ENCODE data around the gene DVL2. TPM values are rescaled to one million over a fixed set of nuclear protein-coding genes. Genes with fewer than 3 reads are reported as not detected.

DVL2 gene
- total RNA-seq, 1 experiment from 2014 or later, result 75.0 TPM

DNA sequence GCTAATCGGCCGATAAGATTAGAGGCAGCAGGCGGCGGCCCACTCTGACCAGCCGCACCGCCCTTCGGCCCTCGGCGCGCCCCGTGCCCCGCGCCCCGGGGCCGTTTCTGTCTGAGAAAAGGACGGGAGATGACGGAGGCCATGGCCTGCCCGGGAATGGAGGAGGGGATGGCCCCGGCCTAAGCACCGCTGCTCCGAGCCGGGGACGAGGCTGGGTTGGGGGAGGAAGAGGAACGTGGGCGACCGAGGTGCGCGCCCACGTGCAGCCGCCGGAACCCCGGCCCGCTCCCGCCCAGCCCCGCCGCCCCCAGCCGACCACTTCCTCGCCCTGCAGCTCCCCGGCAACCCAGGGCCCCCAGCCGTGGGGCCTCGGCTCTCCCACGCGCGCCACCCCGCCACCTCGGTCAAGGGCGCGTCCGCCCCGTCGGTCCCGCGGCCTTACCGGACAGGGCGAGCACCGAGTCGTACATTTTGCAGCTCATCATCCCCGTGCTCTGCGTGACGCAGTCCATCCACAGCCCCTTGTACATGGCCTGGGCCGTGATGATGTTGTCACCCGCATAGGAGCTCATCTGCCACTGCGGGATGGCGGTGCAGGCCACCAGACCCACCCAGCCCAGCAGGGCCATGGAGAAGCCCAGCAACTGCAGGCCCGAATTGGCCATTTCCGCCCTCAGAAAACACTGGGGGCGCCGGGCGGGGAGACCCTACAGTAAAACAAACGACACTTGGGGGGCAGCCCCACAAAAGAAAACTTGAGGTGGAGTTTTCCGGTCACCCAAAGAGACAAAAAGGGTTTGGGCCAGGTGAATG lies 27.3 kb upstream of the DVL2 start:
- peak; percentile 78 for DNase-seq
- H3K4me3 ChIP-seq (ENCODE audit: insufficient read depth, low read depth, low read length), result peak overlapping the region; percentile 79
- H3K36me3 ChIP-seq (replicated peaks; ENCODE audit: control insufficient read depth, insufficient read depth, low read length), result peaks cover 13% of the 10 kb centered on the region
- peaks cover 22% of the 10 kb centered on the region; the same call in 1 of the 2 replicates for H3K27me3 ChIP-seq (ENCODE audit: control insufficient read depth, insufficient read depth, low read length)

DNA sequence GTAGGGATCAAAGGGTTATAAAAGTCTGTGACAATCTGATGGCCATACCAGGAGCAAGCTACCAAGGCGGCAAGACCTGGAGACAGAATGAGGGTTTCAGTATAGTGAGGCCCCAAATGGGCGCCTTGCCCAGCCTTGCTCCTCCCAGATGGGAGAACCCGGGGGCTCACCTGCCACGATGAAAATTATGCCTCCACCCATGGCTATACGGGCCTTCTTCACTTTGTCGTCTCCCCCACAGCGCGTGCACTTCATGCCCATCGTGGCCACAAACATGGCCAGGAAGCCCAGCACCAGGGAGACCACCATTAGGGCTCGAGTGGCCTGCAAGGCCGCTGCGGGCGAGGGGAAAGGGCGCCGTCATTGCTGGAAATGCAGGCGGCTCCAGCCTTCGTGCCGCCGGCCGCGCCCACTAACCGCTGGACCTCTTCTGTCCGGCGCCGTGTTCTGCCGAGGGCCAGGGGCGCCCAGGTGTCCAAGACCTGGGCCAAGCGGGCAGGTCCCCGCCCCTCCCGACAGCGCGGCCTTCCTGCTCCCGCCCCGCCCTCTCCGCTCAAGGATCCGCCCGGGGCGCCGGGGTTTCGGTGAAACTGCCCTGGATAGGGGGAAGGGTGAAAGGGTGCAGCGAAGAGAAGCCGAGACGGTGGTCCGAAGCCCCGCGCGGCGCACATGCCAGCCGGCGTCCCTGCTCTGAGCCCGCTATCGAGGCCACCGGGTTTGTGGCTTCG lies 26.5 kb upstream of the DVL2 start:
- peak overlapping the region; percentile 79 for H3K4me3 ChIP-seq (ENCODE audit: insufficient read depth, low read depth, low read length)
- DNase-seq, result peak; percentile 94
- H3K27me3 ChIP-seq (ENCODE audit: control insufficient read depth, insufficient read depth, low read length), result peaks cover 22% of the 10 kb centered on the region; the same call in 1 of the 2 replicates
- H3K36me3 ChIP-seq (replicated peaks; ENCODE audit: control insufficient read depth, insufficient read depth, low read length), result peaks cover 16% of the 10 kb centered on the region

- peak; percentile 18 for DNase-seq
- Histone ChIP-seq H3K27me3 (ENCODE audit: control insufficient read depth, insufficient read depth, low read length) (peaks cover 22% of the 10 kb centered on the region; the same call in 1 of the 2 replicates), H3K4me3 (ENCODE audit: insufficient read depth, low read depth, low read length) (no peak overlapping the region), H3K36me3 (replicated peaks; ENCODE audit: control insufficient read depth, insufficient read depth, low read length) (peaks cover 18% of the 10 kb centered on the region)
Observed at GRCh38 chr17:7260151-7260550, 25.8 kb upstream of the DVL2 start.

GRCh38 chr17:7259555-7259889 lies 25.2 kb upstream of the DVL2 start:
- Histone ChIP-seq H3K4me3 (ENCODE audit: insufficient read depth, low read depth, low read length) (no peak overlapping the region), H3K36me3 (replicated peaks; ENCODE audit: control insufficient read depth, insufficient read depth, low read length) (peaks cover 18% of the 10 kb centered on the region), H3K27me3 (ENCODE audit: control insufficient read depth, insufficient read depth, low read length) (peaks cover 22% of the 10 kb centered on the region; the same call in 1 of the 2 replicates)
- no peak for DNase-seq

GRCh38 chr17:7258731-7259554 lies 24.6 kb upstream of the DVL2 start:
- peak; percentile 20 for DNase-seq
- Histone ChIP-seq H3K4me3 (ENCODE audit: insufficient read depth, low read depth, low read length) (no peak overlapping the region), H3K36me3 (replicated peaks; ENCODE audit: control insufficient read depth, insufficient read depth, low read length) (peaks cover 19% of the 10 kb centered on the region), H3K27me3 (ENCODE audit: control insufficient read depth, insufficient read depth, low read length) (peaks cover 22% of the 10 kb centered on the region; the same call in 1 of the 2 replicates)

DNA sequence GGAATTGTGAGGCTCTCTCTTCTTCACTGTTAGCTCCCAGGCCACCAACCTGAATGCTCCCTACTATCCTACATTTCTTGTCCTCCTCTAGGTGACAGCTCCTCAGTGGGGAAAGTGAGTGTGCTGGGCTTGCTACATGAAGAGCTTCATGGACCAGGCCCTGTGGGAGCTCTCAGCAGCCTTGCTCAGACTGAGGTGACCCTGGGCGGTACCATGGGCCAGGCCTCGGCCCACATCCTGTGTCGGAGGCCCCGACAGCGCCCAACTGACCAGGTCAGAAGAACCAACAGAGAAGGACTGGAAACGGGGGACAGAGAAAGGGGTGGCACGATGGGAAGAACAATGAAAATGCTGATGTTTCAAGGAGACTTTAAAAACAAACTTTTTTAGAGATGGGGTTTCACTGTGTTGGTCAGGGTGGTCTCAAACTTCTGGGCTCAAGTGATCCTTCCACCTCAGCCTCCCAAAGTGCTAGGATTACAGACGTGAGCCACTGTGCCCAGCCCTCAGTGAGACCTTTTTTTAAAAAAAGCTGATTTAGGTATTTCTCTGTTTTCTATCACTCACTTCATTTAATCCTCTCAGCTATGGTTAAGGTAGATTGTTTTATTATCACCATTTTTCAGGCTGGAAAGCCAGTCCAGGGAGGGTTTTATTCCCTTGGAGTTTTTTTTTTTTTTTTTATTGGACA lies 22.6 kb upstream of the DVL2 start:
- Histone ChIP-seq H3K27me3 (ENCODE audit: control insufficient read depth, insufficient read depth, low read length) (peaks cover 13% of the 10 kb centered on the region; the same call in 1 of the 2 replicates), H3K36me3 (replicated peaks; ENCODE audit: control insufficient read depth, insufficient read depth, low read length) (peaks cover 19% of the 10 kb centered on the region), H3K4me3 (ENCODE audit: insufficient read depth, low read depth, low read length) (no peak overlapping the region)
- no peak for DNase-seq

GRCh38 chr17:7254511-7254910 lies 20.2 kb upstream of the DVL2 start:
- H3K4me3 ChIP-seq (ENCODE audit: insufficient read depth, low read depth, low read length), result no peak overlapping the region
- peaks cover 18% of the 10 kb centered on the region for H3K36me3 ChIP-seq (replicated peaks; ENCODE audit: control insufficient read depth, insufficient read depth, low read length)
- no peak for DNase-seq
- no peaks in the 10 kb centered on the region for H3K27me3 ChIP-seq (ENCODE audit: control insufficient read depth, insufficient read depth, low read length)

- H3K27me3 ChIP-seq (ENCODE audit: control insufficient read depth, insufficient read depth, low read length), result no peaks in the 10 kb centered on the region
- H3K36me3 ChIP-seq (replicated peaks; ENCODE audit: control insufficient read depth, insufficient read depth, low read length), result peaks cover 8% of the 10 kb centered on the region
- peak overlapping the region; percentile 99 for H3K4me3 ChIP-seq (ENCODE audit: insufficient read depth, low read depth, low read length)
- no peak for DNase-seq
Observed at GRCh38 chr17:7253082-7253481, 18.8 kb upstream of the DVL2 start.

- H3K4me3 ChIP-seq (ENCODE audit: insufficient read depth, low read depth, low read length), result peak within 1 kb of the TSS; percentile 99
- no peaks in the 10 kb centered on the region for H3K27me3 ChIP-seq (ENCODE audit: control insufficient read depth, insufficient read depth, low read length)
- H3K36me3 ChIP-seq (replicated peaks; ENCODE audit: control insufficient read depth, insufficient read depth, low read length), result peaks cover 8% of the 10 kb centered on the region
Observed at GRCh38 chr17:7252176-7253043, 18.1 kb upstream of the DVL2 start, which contains the start of gene ELP5. Gene ELP5 (plus strand): TSS chr17:7252215. CDS start chr17:7252551, 336 bp downstream.

GRCh38 chr17:7251661-7252175 lies 17.4 kb upstream of the DVL2 start, which contains the start of gene CTDNEP1:
Gene CTDNEP1 (minus strand): TSS chr17:7251734. CDS start chr17:7251296, 438 bp downstream.
- Histone ChIP-seq H3K27me3 (ENCODE audit: control insufficient read depth, insufficient read depth, low read length) (no peaks in the 10 kb centered on the region), H3K4me3 (ENCODE audit: insufficient read depth, low read depth, low read length) (peak within 1 kb of the TSS; percentile 99), H3K36me3 (replicated peaks; ENCODE audit: control insufficient read depth, insufficient read depth, low read length) (peaks cover 7% of the 10 kb centered on the region)
- peak; percentile 98 for DNase-seq

More at GRCh38 chr17:7252176-7253043, 18.1 kb upstream of the DVL2 start, which contains the start of gene ELP5:
- peak; percentile 96 for DNase-seq

DNA sequence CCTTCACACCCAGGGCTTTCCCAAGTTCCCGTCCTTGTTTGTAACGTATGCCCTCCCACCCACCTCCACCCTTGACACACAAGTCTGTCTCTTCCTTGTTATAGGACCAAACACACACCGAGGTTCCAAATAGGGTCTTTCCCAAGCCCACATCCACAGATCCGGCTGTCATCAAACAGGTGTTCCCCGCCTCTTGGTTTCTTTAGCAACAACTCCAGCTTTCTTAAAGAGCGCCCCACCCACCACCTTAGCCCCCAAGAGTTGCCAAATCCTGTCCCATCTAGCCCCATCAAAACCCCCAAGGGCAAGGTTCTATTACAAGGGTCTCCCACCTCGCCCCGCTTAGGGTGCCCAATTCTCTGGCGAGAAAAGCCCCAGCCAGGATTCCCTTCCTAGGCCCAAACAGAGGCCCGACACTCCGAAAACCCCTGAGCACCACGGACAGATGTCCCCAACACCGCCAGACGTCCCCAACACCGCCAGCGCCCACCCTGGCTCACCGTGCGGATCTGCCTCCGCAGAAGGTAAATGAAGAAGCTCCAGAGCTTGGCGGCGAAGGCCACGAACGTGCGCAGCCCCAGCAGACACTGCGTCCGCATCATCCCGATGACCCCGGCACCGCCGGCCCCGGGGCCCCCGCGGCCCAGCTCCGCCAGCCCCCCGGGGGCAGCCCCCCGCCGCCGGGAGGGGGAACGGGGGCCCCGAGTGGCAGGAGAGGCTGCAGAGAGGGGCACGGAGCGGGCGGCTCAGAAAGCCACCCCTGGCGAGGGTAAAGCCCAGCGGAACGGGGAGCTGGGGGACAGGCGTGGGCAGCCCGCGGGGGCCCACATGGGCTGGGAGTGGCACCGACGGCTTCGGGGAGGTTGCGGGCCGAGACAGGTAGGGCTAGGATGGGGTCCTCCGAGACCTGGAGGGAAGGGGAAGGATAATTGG lies 16.6 kb upstream of the DVL2 start:
- H3K36me3 ChIP-seq (replicated peaks; ENCODE audit: control insufficient read depth, insufficient read depth, low read length), result peaks cover 7% of the 10 kb centered on the region
- no peaks in the 10 kb centered on the region for H3K27me3 ChIP-seq (ENCODE audit: control insufficient read depth, insufficient read depth, low read length)
- no peak for DNase-seq
- peak overlapping the region; percentile 99 for H3K4me3 ChIP-seq (ENCODE audit: insufficient read depth, low read depth, low read length)

DNA sequence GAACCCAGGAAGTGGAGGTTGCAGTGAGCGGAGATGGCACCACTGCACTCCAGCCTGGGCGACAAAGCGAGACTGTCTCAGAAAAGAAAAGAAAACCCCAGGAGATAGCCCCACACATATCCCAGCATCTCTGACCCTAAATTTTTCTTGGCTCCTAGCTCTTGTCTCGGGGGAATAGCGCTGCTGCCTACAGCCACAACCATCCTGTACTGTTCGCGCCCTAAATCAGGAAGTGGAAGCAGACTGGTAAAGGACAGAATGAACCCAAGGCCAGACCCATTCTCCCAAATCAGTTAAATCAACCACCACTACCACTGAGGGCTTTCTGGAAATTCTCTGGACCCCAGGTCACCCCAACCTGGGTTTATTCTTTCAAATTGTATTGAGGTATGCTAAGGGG lies 15.5 kb upstream of the DVL2 start:
- no peak overlapping the region; the same call in 1 of the 2 replicates for H3K4me3 ChIP-seq (ENCODE audit: insufficient read depth, low read depth, low read length)
- H3K36me3 ChIP-seq (replicated peaks; ENCODE audit: control insufficient read depth, insufficient read depth, low read length), result peaks cover 8% of the 10 kb centered on the region
- no peaks in the 10 kb centered on the region for H3K27me3 ChIP-seq (ENCODE audit: control insufficient read depth, insufficient read depth, low read length)
- DNase-seq, result no peak

Measured in H7 (cell line).